ENCODE data around the gene FBXO36.

- TF ChIP-seq POLR2AphosphoS5 (IDR thresholded peaks at IDR 0.05; ENCODE audit: low read depth, low read length), result no peak
- no peak for TF ChIP-seq POLR2A (IDR thresholded peaks at IDR 0.05; ENCODE audit: low read depth, low read length)
- no peak for TF ChIP-seq TAF1 (IDR thresholded peaks at IDR 0.05; ENCODE audit: low read depth, low read length)
These were observed 74.0 kb downstream of the FBXO36 start for GRCh38 chr2:229996320-229996719.
